Measurements from ENCODE around the gene HMOX2.

The HMOX2 gene

GRCh38 chr16:4465977-4466779, 10.0 kb upstream of the HMOX2 start:
- no peaks in the 10 kb centered on the region for H3K9me3 ChIP-seq (ENCODE audit: control insufficient read depth, insufficient read depth, low read depth, low read length)
- no peak overlapping the region for H3K4me3 ChIP-seq (ENCODE audit: low read depth, low read length)
- no peaks in the 10 kb centered on the region for H3K4me1 ChIP-seq (ENCODE audit: control insufficient read depth, insufficient read depth, low read length)
- no peak overlapping the region for H3K27ac ChIP-seq (ENCODE audit: extremely low read depth, low read depth, low read length)
- ChIA-PET CTCF (interaction anchor here (1.0 kb wide), 1 partner anchor 10 kb away, joined by 3 read pairs; the partner anchor contains the start of gene HMOX2), POLR2A (no interaction called here)
- TF ChIP-seq ZNF530 (tag by site-specific recombination; IDR thresholded peaks at IDR 0.05; ENCODE audit: low read depth) (no peak), ZNF629 (tag by site-specific recombination; IDR thresholded peaks at IDR 0.05) (no peak), ZNF488 (tag by site-specific recombination; IDR thresholded peaks at IDR 0.05) (no peak), KLF16 (tag by site-specific recombination; IDR thresholded peaks at IDR 0.05) (no peak), ZNF473 (tag by site-specific recombination; IDR thresholded peaks at IDR 0.05) (no peak), MEIS1 (CRISPR knock-in tag; IDR thresholded peaks at IDR 0.05; ENCODE audit: borderline replicate concordance) (no peak), ZNF214 (tag by site-specific recombination; IDR thresholded peaks at IDR 0.05; ENCODE audit: borderline replicate concordance) (no peak), ZNF837 (tag by site-specific recombination; IDR thresholded peaks at IDR 0.05) (no peak), KLF8 (tag by site-specific recombination; IDR thresholded peaks at IDR 0.05) (no peak), ZBTB8A (tag by site-specific recombination; IDR thresholded peaks at IDR 0.05) (no peak), SP7 (tag by site-specific recombination; IDR thresholded peaks at IDR 0.05) (no peak), ZNF555 (tag by site-specific recombination; conservative IDR thresholded peaks at IDR 0.05) (no peak), ZNF704 (tag by site-specific recombination; IDR thresholded peaks at IDR 0.05) (no peak)
- TF ChIP-seq, protein P1, sequence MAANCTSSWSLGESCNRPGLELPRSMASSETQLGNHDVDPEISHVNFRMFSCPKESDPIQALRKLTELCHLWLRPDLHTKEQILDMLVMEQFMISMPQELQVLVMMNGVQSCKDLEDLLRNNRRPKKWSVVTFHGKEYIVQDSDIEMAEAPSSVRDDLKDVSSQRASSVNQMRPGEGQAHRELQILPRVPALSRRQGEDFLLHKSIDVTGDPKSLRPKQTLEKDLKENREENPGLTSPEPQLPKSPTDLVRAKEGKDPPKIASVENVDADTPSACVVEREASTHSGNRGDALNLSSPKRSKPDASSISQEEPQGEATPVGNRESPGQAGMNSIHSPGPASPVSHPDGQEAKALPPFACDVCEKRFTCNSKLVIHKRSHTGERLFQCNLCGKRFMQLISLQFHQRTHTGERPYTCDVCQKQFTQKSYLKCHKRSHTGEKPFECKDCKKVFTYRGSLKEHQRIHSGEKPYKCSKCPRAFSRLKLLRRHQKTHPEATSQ (tag by site-specific recombination; IDR thresholded peaks at IDR 0.05): no peak
- TF ChIP-seq, protein P2, sequence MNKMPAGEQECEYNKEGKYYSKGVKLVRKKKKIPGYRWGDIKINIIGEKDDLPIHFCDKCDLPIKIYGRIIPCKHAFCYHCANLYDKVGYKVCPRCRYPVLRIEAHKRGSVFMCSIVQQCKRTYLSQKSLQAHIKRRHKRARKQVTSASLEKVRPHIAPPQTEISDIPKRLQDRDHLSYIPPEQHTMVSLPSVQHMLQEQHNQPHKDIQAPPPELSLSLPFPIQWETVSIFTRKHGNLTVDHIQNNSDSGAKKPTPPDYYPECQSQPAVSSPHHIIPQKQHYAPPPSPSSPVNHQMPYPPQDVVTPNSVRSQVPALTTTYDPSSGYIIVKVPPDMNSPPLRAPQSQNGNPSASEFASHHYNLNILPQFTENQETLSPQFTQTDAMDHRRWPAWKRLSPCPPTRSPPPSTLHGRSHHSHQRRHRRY (tag by site-specific recombination; IDR thresholded peaks at IDR 0.05): no peak
- peaks cover 0 to 38% of the 10 kb centered on the region in 2 experiments; a peak in 1 of 3 replicates for H3K36me3 ChIP-seq (ENCODE audit: control insufficient read depth in 2 of 2, insufficient read depth in 1 of 2, low read length in 2 of 2)

GRCh38 chr16:4467916-4468315, 8.3 kb upstream of the HMOX2 start:
- POLR2A ChIA-PET: no interaction called here
- no peaks in the 10 kb centered on the region for H3K9me3 ChIP-seq (ENCODE audit: control insufficient read depth, insufficient read depth, low read depth, low read length)
- CTCF ChIA-PET: interaction anchor here (0.7 kb wide), 1 partner anchor 119 kb away, joined by 4 read pairs; no protein-coding TSS in a partner anchor
- H3K27ac ChIP-seq (ENCODE audit: extremely low read depth, low read depth, low read length): no peak overlapping the region
- no peaks in the 10 kb centered on the region for H3K4me1 ChIP-seq (ENCODE audit: control insufficient read depth, insufficient read depth, low read length)
- H3K36me3 ChIP-seq (ENCODE audit: control insufficient read depth in 2 of 2, insufficient read depth in 1 of 2, low read length in 2 of 2): peaks cover 0 to 34% of the 10 kb centered on the region in 2 experiments; a peak in 1 of 3 replicates
- H3K4me3 ChIP-seq (ENCODE audit: low read depth, low read length): no peak overlapping the region
- no peak for TF ChIP-seq ZBTB17 (tag by site-specific recombination; IDR thresholded peaks at IDR 0.05)
- TF ChIP-seq, protein P3, sequence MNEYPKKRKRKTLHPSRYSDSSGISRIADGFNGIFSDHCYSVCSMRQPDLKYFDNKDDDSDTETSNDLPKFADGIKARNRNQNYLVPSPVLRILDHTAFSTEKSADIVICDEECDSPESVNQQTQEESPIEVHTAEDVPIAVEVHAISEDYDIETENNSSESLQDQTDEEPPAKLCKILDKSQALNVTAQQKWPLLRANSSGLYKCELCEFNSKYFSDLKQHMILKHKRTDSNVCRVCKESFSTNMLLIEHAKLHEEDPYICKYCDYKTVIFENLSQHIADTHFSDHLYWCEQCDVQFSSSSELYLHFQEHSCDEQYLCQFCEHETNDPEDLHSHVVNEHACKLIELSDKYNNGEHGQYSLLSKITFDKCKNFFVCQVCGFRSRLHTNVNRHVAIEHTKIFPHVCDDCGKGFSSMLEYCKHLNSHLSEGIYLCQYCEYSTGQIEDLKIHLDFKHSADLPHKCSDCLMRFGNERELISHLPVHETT (tag by site-specific recombination; IDR thresholded peaks at IDR 0.05): no peak
- no peak for TF ChIP-seq ZNF121 (tag by site-specific recombination; IDR thresholded peaks at IDR 0.05)
- TF ChIP-seq, protein P4, sequence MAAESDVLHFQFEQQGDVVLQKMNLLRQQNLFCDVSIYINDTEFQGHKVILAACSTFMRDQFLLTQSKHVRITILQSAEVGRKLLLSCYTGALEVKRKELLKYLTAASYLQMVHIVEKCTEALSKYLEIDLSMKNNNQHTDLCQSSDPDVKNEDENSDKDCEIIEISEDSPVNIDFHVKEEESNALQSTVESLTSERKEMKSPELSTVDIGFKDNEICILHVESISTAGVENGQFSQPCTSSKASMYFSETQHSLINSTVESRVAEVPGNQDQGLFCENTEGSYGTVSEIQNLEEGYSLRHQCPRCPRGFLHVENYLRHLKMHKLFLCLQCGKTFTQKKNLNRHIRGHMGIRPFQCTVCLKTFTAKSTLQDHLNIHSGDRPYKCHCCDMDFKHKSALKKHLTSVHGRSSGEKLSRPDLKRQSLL (tag by site-specific recombination; IDR thresholded peaks at IDR 0.05): no peak
- no peak for TF ChIP-seq ZNF274 (IDR thresholded peaks at IDR 0.05; ENCODE audit: low read length)
- no peak for TF ChIP-seq ZNF274 (tag by site-specific recombination; IDR thresholded peaks at IDR 0.05; ENCODE audit: borderline replicate concordance)
- no peak for TF ChIP-seq ZNF404 (tag by site-specific recombination; IDR thresholded peaks at IDR 0.05)
- TF ChIP-seq, protein P5, sequence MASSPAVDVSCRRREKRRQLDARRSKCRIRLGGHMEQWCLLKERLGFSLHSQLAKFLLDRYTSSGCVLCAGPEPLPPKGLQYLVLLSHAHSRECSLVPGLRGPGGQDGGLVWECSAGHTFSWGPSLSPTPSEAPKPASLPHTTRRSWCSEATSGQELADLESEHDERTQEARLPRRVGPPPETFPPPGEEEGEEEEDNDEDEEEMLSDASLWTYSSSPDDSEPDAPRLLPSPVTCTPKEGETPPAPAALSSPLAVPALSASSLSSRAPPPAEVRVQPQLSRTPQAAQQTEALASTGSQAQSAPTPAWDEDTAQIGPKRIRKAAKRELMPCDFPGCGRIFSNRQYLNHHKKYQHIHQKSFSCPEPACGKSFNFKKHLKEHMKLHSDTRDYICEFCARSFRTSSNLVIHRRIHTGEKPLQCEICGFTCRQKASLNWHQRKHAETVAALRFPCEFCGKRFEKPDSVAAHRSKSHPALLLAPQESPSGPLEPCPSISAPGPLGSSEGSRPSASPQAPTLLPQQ (tag by site-specific recombination; IDR thresholded peaks at IDR 0.05): no peak
- TF ChIP-seq SCRT1 (tag by site-specific recombination; IDR thresholded peaks at IDR 0.05; ENCODE audit: borderline replicate concordance): no peak
- TF ChIP-seq ATF2 (tag by site-specific recombination; IDR thresholded peaks at IDR 0.05; ENCODE audit: low read depth): no peak

Data from HEK293 (cell line).